IPS DF 19.7 (cell line): Measurements from ENCODE around the gene CTDSPL2.
"Not testable (repeated sequence)": the region's sequence is repeated elsewhere in the genome, so short reads cannot be mapped to it uniquely, and the experiment has no call there.

ENCODE experiments used
- DNase-seq: peaks from one replicate; pipeline ENCODE4 v3.0.0-alpha.2; 2013; ENCODE audit warnings: low read depth, low spot score

Gene CTDSPL2

GRCh38 chr15:44537735-44538240 lies 110.4 kb downstream of the CTDSPL2 start:
- DNase-seq, result no peak

- DNase-seq, result no peak
These were observed 114.0 kb downstream of the CTDSPL2 start for GRCh38 chr15:44541282-44541958.

- DNase-seq, result no peak
These were observed 115.2 kb downstream of the CTDSPL2 start for GRCh38 chr15:44542596-44542995.

GRCh38 chr15:44544745-44545144 lies 117.3 kb downstream of the CTDSPL2 start:
- DNase-seq, result not testable (repeated sequence)

GRCh38 chr15:44545913-44546802 lies 118.7 kb downstream of the CTDSPL2 start:
- no peak for DNase-seq

GRCh38 chr15:44549152-44549551 lies 121.7 kb downstream of the CTDSPL2 start:
- DNase-seq, result not testable (repeated sequence)

GRCh38 chr15:44550256-44550655 lies 122.8 kb downstream of the CTDSPL2 start:
- no peak for DNase-seq

- no peak for DNase-seq
These were observed 123.3 kb downstream of the CTDSPL2 start for GRCh38 chr15:44550734-44551133.

GRCh38 chr15:44554934-44555723 lies 127.7 kb downstream of the CTDSPL2 start:
- no peak for DNase-seq

- not testable (repeated sequence) for DNase-seq
These were observed 133.5 kb downstream of the CTDSPL2 start for GRCh38 chr15:44560926-44561325.

- DNase-seq, result no peak
These were observed 138.1 kb downstream of the CTDSPL2 start for GRCh38 chr15:44565387-44566154.

GRCh38 chr15:44566155-44566540 lies 138.7 kb downstream of the CTDSPL2 start:
- DNase-seq, result no peak

- DNase-seq, result no peak
These were observed 140.9 kb downstream of the CTDSPL2 start for GRCh38 chr15:44568338-44568737.

GRCh38 chr15:44569316-44569715 lies 141.9 kb downstream of the CTDSPL2 start:
- no peak for DNase-seq

- no peak for DNase-seq
These were observed 142.9 kb downstream of the CTDSPL2 start for GRCh38 chr15:44570361-44570760.

GRCh38 chr15:44573386-44573785 lies 146.0 kb downstream of the CTDSPL2 start:
- DNase-seq, result no peak

GRCh38 chr15:44574734-44575133 lies 147.3 kb downstream of the CTDSPL2 start:
- DNase-seq, result no peak
